Panc1 (cell line): ENCODE results near the gene DNAJA2. TPM values are rescaled to one million over a fixed set of nuclear protein-coding genes. Genes with fewer than 3 reads are reported as not detected.

Experiments used
- ATAC-seq: fragments of 200-7000 bp; cut with Tn5 transposase; 2 replicates; pipeline ENCODE4 v1.9.1; 2020; ENCODE audit warnings: mild to moderate bottlenecking, moderate library complexity
- BruUV-seq: library from RNA; stranded (reverse); fragments of 400-500 nt; replicated peaks from 2 replicates; lab custom pipeline; 2021; lab: Mats Ljungman, UMichigan
- CTCF ChIA-PET: fragments of 300-600 bp; sonication (Branson Sonifier 250); formaldehyde crosslinking; loops from one replicate; lab custom pipeline; 2022; ENCODE audit warnings: antibody characterized with exemption; lab: Charles Lee
- POLR2A ChIA-PET: fragments of 300-600 bp; sonication (Branson Sonifier 250); formaldehyde crosslinking; loops from one replicate; lab custom pipeline; 2022; ENCODE audit warnings: antibody characterized with exemption; lab: Charles Lee
- DNase-seq: peaks from one replicate; pipeline ENCODE4 v3.0.0-alpha.2; 2010; ENCODE audit warnings: low read depth, low spot score
- H3K27ac ChIP-seq: 2 replicates; pipeline ENCODE4 v1.5.1; 2011; ENCODE audit warnings: mild to moderate bottlenecking, low read length, inconsistent platforms
- H3K27me3 ChIP-seq: fragments of 200-500 bp; sonication (Bioruptor generic); 2 replicates; pipeline ENCODE4 v1.6.0; 2014; ENCODE audit warnings: low read length, inconsistent platforms; ENCODE audit not compliant: control insufficient read depth, insufficient read depth
- H3K36me3 ChIP-seq: fragments of 200-500 bp; sonication (Bioruptor generic); 2 replicates; pipeline ENCODE4 v1.5.1; 2014; ENCODE audit warnings: inconsistent platforms, mild to moderate bottlenecking, low read length, moderate library complexity; ENCODE audit not compliant: control insufficient read depth, insufficient read depth
- H3K4me1 ChIP-seq: 2 replicates; pipeline ENCODE4 v1.5.1; 2011; ENCODE audit warnings: inconsistent platforms, mild to moderate bottlenecking, low read length, moderate library complexity; ENCODE audit not compliant: control insufficient read depth, insufficient read depth
- H3K4me3 ChIP-seq, 2 experiments: 2 replicates each; pipeline ENCODE4 v1.5.1; 2011 to 2012; ENCODE audit warnings: low read depth in 2 of 2, low read length in 2 of 2, mild to moderate bottlenecking in 2 of 2, inconsistent platforms in 1 of 2, moderate library complexity in 1 of 2
- H3K9me3 ChIP-seq: fragments of 200-500 bp; sonication (Bioruptor generic); 2 replicates; pipeline ENCODE4 v1.5.1; 2014; ENCODE audit warnings: low read depth, mild to moderate bottlenecking, inconsistent platforms, low read length, moderate library complexity; ENCODE audit not compliant: control insufficient read depth, insufficient read depth
- CTCF ChIP-seq: fragments of 450-650 bp; IDR thresholded peaks from 2 replicates; pipeline ENCODE4 v1.5.1; 2017; ENCODE audit warnings: mild to moderate bottlenecking
- POLR2AphosphoS5 ChIP-seq: IDR thresholded peaks from 2 replicates; pipeline ENCODE4 v1.6.1; 2012; ENCODE audit warnings: mild to moderate bottlenecking, low read depth, low read length, moderate library complexity
- REST ChIP-seq, 2 experiments: IDR thresholded peaks; 2 replicates each; pipeline ENCODE4 v1.6.1; 2011 to 2012; ENCODE audit warnings: low read depth in 2 of 2, control low read depth in 1 of 2, low read length in 1 of 2, mild to moderate bottlenecking in 1 of 2, moderate library complexity in 1 of 2; ENCODE audit not compliant: insufficient read depth in 1 of 2
- SIN3A ChIP-seq: IDR thresholded peaks from 2 replicates; pipeline ENCODE4 v1.6.1; 2012; ENCODE audit warnings: low read depth, mild to moderate bottlenecking, low read length, moderate library complexity, borderline replicate concordance; ENCODE audit not compliant: insufficient read depth
- TCF7L2 ChIP-seq: IDR thresholded peaks from 2 replicates; pipeline ENCODE4 v1.6.1; 2011; ENCODE audit warnings: mild to moderate bottlenecking, low read depth, low read length, inconsistent platforms
- in situ Hi-C: cut with HindIII; loops from 2 replicates; pipeline ENCODE4 v1.10.0; 2016; ENCODE audit warnings: low sequenced_read_pairs, low pct_unique_long_range_greater_than_20kb
- intact Hi-C: fragments of 100-400 bp; cut with micrococcal nuclease; formaldehyde crosslinking; loops from one replicate; pipeline ENCODE4 v1.10.0; 2022; ENCODE audit not compliant: unreplicated experiment
- total RNA-seq: library from RNA; stranded (reverse); gene quantifications from one replicate; pipeline ENCODE4 v1.2.1, GENCODE V29; 2021; ENCODE audit not compliant: unreplicated experiment

The DNAJA2 gene
- total RNA-seq, 1 experiment from 2014 or later = 49.4 TPM

DNA sequence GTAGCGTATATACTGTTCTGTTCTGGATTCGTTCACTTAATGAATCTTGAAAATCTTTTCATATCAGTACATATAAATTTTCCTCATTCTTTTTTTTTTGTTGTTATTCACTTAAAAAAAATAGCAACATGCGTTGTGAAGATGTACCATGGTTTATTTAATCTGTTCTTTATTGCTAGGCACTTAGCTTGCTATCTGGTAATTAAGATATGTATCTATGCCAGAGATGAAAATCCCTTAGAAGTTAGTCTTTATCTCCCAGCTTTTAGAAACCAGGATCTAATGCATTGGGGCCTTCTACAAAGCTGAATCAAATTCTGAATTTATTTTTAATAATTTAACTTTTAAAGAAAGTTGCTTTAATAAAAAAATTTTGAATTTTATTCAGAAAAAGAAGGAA, 13.0 kb upstream of the DNAJA2 start:
- ATAC-seq = no peak
- no peak for DNase-seq
- intact Hi-C loops (no loop called here), in situ Hi-C loops (no loop called here)
- no TSS peak for BruUV-seq
- ChIA-PET CTCF (no interaction called here), POLR2A (interaction anchor here (0.6 kb wide), 1 partner anchor 78 kb away, joined by 3 read pairs; no protein-coding TSS in a partner anchor)
- Histone ChIP-seq H3K4me3 (no peak overlapping the region), H3K36me3 (no peaks in the 10 kb centered on the region), H3K9me3 (no peaks in the 10 kb centered on the region), H3K27me3 (no peaks in the 10 kb centered on the region), H3K27ac (no peak overlapping the region), H3K4me1 (no peaks in the 10 kb centered on the region)
- TF ChIP-seq TCF7L2 = no peak
- no peak for TF ChIP-seq SIN3A
- TF ChIP-seq POLR2AphosphoS5 = no peak
- no peak for TF ChIP-seq REST (IDR thresholded peaks at IDR 0.05; ENCODE audit: insufficient read depth in 1 of 2, low read depth in 2 of 2, low read length in 1 of 2)
- no peak for TF ChIP-seq CTCF

- Histone ChIP-seq H3K9me3 (no peaks in the 10 kb centered on the region), H3K27ac (no peak overlapping the region), H3K4me1 (no peaks in the 10 kb centered on the region), H3K27me3 (no peaks in the 10 kb centered on the region), H3K36me3 (no peaks in the 10 kb centered on the region), H3K4me3 (no peak overlapping the region)
- no TSS peak for BruUV-seq
- DNase-seq (no peak), ATAC-seq (no peak)
- CTCF ChIA-PET = no interaction called here
- POLR2A ChIA-PET = no interaction called here
- in situ Hi-C loops (no loop called here), intact Hi-C loops (no loop called here)
- TF ChIP-seq REST (IDR thresholded peaks at IDR 0.05; ENCODE audit: insufficient read depth in 1 of 2, low read depth in 2 of 2, low read length in 1 of 2) (no peak), SIN3A (no peak), CTCF (no peak), POLR2AphosphoS5 (no peak), TCF7L2 (no peak)
Measured at GRCh38 chr16:46982335-46982734, 8.9 kb upstream of the DNAJA2 start.
